GM19035 (cell line): ENCODE results near the gene CNOT1.
A peak's percentile ranks its signal among the peaks of the same experiment; 100 is the strongest.
"Not testable (repeated sequence)": the region's sequence is repeated elsewhere in the genome, so short reads cannot be mapped to it uniquely, and the experiment has no call there.

Source experiments
- ATAC-seq: cut with Tn5 transposase; IDR thresholded peaks from one replicate; pipeline ENCODE4 v1.9.1; 2021; ENCODE audit not compliant: unreplicated experiment

Gene CNOT1

GRCh38 chr16:58503863-58504688, 125.5 kb downstream of the CNOT1 start:
- no peak for ATAC-seq

- ATAC-seq = no peak
Measured at GRCh38 chr16:58503166-58503862, 126.3 kb downstream of the CNOT1 start.

- no peak for ATAC-seq
Measured at GRCh38 chr16:58502217-58502921, 127.3 kb downstream of the CNOT1 start.

- no peak for ATAC-seq
Measured at GRCh38 chr16:58501242-58502131, 128.1 kb downstream of the CNOT1 start.

- ATAC-seq = no peak
Measured at GRCh38 chr16:58500430-58501241, 129.0 kb downstream of the CNOT1 start.

GRCh38 chr16:58499615-58500351, 129.8 kb downstream of the CNOT1 start, which contains the start of gene NDRG4:
TSS of gene NDRG4 (plus strand) at chr16:58500143. CDS start at chr16:58500249, 106 bp downstream.
- peak; percentile 58 for ATAC-seq

- ATAC-seq = no peak
Measured at GRCh38 chr16:58499092-58499511, 130.5 kb downstream of the CNOT1 start.

- no peak for ATAC-seq
Measured at GRCh38 chr16:58498341-58499091, 131.1 kb downstream of the CNOT1 start.

GRCh38 chr16:58497935-58498334, 131.7 kb downstream of the CNOT1 start:
- no peak for ATAC-seq

- ATAC-seq = no peak
Measured at GRCh38 chr16:58497468-58497867, 132.2 kb downstream of the CNOT1 start.

- no peak for ATAC-seq
Measured at GRCh38 chr16:58495521-58496331, 133.9 kb downstream of the CNOT1 start.

- no peak for ATAC-seq
Measured at GRCh38 chr16:58494981-58495520, 134.6 kb downstream of the CNOT1 start.

GRCh38 chr16:58493756-58494431, 135.7 kb downstream of the CNOT1 start:
- ATAC-seq = no peak

- no peak for ATAC-seq
Measured at GRCh38 chr16:58492735-58493134, 136.9 kb downstream of the CNOT1 start.

GRCh38 chr16:58492066-58492465, 137.6 kb downstream of the CNOT1 start:
- ATAC-seq = no peak

GRCh38 chr16:58490539-58490938, 139.1 kb downstream of the CNOT1 start:
- not testable (repeated sequence) for ATAC-seq

- ATAC-seq = no peak
Measured at GRCh38 chr16:58490065-58490464, 139.6 kb downstream of the CNOT1 start.
